HCT116 (cell line): ENCODE data around the gene INTS2. TPM values are rescaled to one million over a fixed set of nuclear protein-coding genes. Genes with fewer than 3 reads are reported as not detected.

Experiments
- ATAC-seq: fragments of 200-7000 bp; cut with Tn5 transposase; 2 replicates; pipeline ENCODE4 v1.9.1; 2020; ENCODE audit warnings: mild to moderate bottlenecking, moderate library complexity
- BruUV-seq: library from RNA; stranded (reverse); fragments of 400-500 nt; replicated peaks from 2 replicates; lab custom pipeline; 2021; lab: Mats Ljungman, UMichigan
- CTCF ChIA-PET: fragments of 300-600 bp; sonication (Branson Sonifier 250); formaldehyde crosslinking; loops from one replicate; lab custom pipeline; 2021; ENCODE audit warnings: antibody characterized with exemption; lab: Charles Lee
- POLR2A ChIA-PET: fragments of 300-600, 350-600 bp; sonication (Branson Sonifier 250); formaldehyde crosslinking; loops from one replicate; lab custom pipeline; 2021; ENCODE audit warnings: antibody characterized with exemption; lab: Charles Lee
- RAD21 ChIA-PET, 2 experiments: fragments of 300-600 bp; sonication (Branson Sonifier 250); formaldehyde crosslinking; loops; one replicate each; lab custom pipeline; 2023; ENCODE audit warnings: low total read pairs in 2 of 2; ENCODE audit not compliant: uncharacterized antibody in 2 of 2, unreplicated experiment in 2 of 2, low non-redundant PET in 1 of 2; lab: Charles Lee
- DNase-seq: peaks from one replicate; pipeline ENCODE4 v3.0.0-alpha.2; 2010; ENCODE audit warnings: low read depth, low spot score
- H2AFZ ChIP-seq: fragments of 200-600 bp; shearing (Covaris generic), sonication (generic); 2 replicates; pipeline ENCODE4 v1.6.1; 2017; ENCODE audit warnings: low read depth, mixed run types, mixed read lengths, antibody characterized with exemption, low read length; ENCODE audit not compliant: poor library complexity, severe bottlenecking
- H3K27ac ChIP-seq: 2 replicates; pipeline ENCODE4 v1.5.1; 2012; ENCODE audit warnings: low read depth, low read length
- H3K27me3 ChIP-seq: fragments of 200-600 bp; sonication (generic); 2 replicates; pipeline ENCODE4 v1.6.1; 2016; ENCODE audit warnings: mixed run types, low read length, mixed read lengths; ENCODE audit not compliant: insufficient read depth
- H3K36me3 ChIP-seq, 2 experiments: fragments of 200-500 bp in 1 of 2; fragments of 200-600 bp in 1 of 2; sonication (Bioruptor generic) in 1 of 2; sonication (generic) in 1 of 2; 2 replicates each; pipeline versions ENCODE4 v1.5.1 to v1.6.1; 2014 to 2016; ENCODE audit warnings: low read length in 2 of 2, inconsistent platforms in 1 of 2, mixed read lengths in 1 of 2, mixed run types in 1 of 2; ENCODE audit not compliant: insufficient read depth in 2 of 2, control insufficient read depth in 1 of 2
- H3K4me1 ChIP-seq, 2 experiments: fragments of 200-600 bp in 1 of 2; sonication (generic) in 1 of 2; 2 replicates each; pipeline versions ENCODE4 v1.5.1 to v1.6.1; 2012 to 2017; ENCODE audit warnings: low read length in 2 of 2, inconsistent platforms in 1 of 2, mild to moderate bottlenecking in 1 of 2, mixed read lengths in 1 of 2, mixed run types in 1 of 2, moderate library complexity in 1 of 2; ENCODE audit not compliant: insufficient read depth in 2 of 2, control insufficient read depth in 1 of 2
- H3K4me2 ChIP-seq: fragments of 200-600 bp; sonication (generic); 2 replicates; pipeline ENCODE4 v1.6.1; 2017; ENCODE audit warnings: mixed run types, low read length, mixed read lengths
- H3K4me3 ChIP-seq, 2 experiments: fragments of 200-600 bp in 1 of 2; sonication (generic) in 1 of 2; replicated peaks in 1 of 2; 2 replicates each; pipeline ENCODE4 v1.5.1; 2011 to 2016; ENCODE audit warnings: low read length in 2 of 2, control low read depth in 1 of 2, low read depth in 1 of 2, mild to moderate bottlenecking in 1 of 2, mixed read lengths in 1 of 2, mixed run types in 1 of 2
- H3K79me2 ChIP-seq: fragments of 200-600 bp; sonication (generic); 2 replicates; pipeline ENCODE4 v1.6.1; 2017; ENCODE audit warnings: mild to moderate bottlenecking, mixed run types, low read length, moderate library complexity, mixed read lengths; ENCODE audit not compliant: insufficient read depth
- H3K9ac ChIP-seq: fragments of 200-600 bp; sonication (generic); 2 replicates; pipeline ENCODE4 v1.6.1; 2016; ENCODE audit warnings: low read length, mixed read lengths
- H3K9me2 ChIP-seq: fragments of 200-600 bp; sonication (generic), shearing (Covaris generic); 2 replicates; pipeline ENCODE4 v1.6.1; 2017; ENCODE audit warnings: mixed run types, mild to moderate bottlenecking, moderate library complexity; ENCODE audit not compliant: insufficient read depth
- H3K9me3 ChIP-seq, 2 experiments: fragments of 200-500 bp in 1 of 2; fragments of 200-600 bp in 1 of 2; sonication (Bioruptor generic) in 1 of 2; sonication (generic) in 1 of 2; 2 replicates each; pipeline ENCODE4 v1.6.1; 2014 to 2017; ENCODE audit warnings: low read length in 2 of 2, mixed read lengths in 2 of 2, inconsistent platforms in 1 of 2, low read depth in 1 of 2, mild to moderate bottlenecking in 1 of 2, mixed run types in 1 of 2, moderate library complexity in 1 of 2; ENCODE audit not compliant: control insufficient read depth in 1 of 2, insufficient read depth in 1 of 2
- H4K20me1 ChIP-seq: fragments of 200-600 bp; sonication (generic), shearing (Covaris generic); 2 replicates; pipeline ENCODE4 v1.6.1; 2017; ENCODE audit warnings: mixed run types, mild to moderate bottlenecking, moderate library complexity; ENCODE audit not compliant: insufficient read depth
- ATF3 ChIP-seq: IDR thresholded peaks from 2 replicates; pipeline ENCODE4 v1.6.1; 2012
- CBX3 ChIP-seq: IDR thresholded peaks from 2 replicates; pipeline ENCODE4 v1.6.1; 2012; ENCODE audit warnings: low read depth
- CEBPB ChIP-seq: IDR thresholded peaks from 2 replicates; pipeline ENCODE4 v1.6.1; 2012; ENCODE audit warnings: low read depth
- CTCF ChIP-seq, 3 experiments: fragments of 200-600 bp in 1 of 3; sonication (generic) in 1 of 3; IDR thresholded peaks in 2 of 3; conservative IDR thresholded peaks in 1 of 3; 2 replicates each; pipeline ENCODE4 v1.5.1; 2012 to 2017; ENCODE audit warnings: low read depth in 2 of 3, low read length in 2 of 3, antibody characterized with exemption in 1 of 3, borderline replicate concordance in 1 of 3, control low read depth in 1 of 3, mild to moderate bottlenecking in 1 of 3, mixed read lengths in 1 of 3, mixed run types in 1 of 3, moderate library complexity in 1 of 3; ENCODE audit not compliant: insufficient read depth in 1 of 3
- EGR1 ChIP-seq: IDR thresholded peaks from 2 replicates; pipeline ENCODE4 v1.6.1; 2012; ENCODE audit warnings: low read depth
- ELF1 ChIP-seq: IDR thresholded peaks from 2 replicates; pipeline ENCODE4 v1.6.1; 2012; ENCODE audit warnings: low read depth, borderline replicate concordance
- EZH2phosphoT487 ChIP-seq: fragments of 200-600 bp; IDR thresholded peaks from 2 replicates; pipeline ENCODE4 v1.6.1; 2018; ENCODE audit warnings: antibody characterized with exemption, borderline replicate concordance
- FOSL1 ChIP-seq: IDR thresholded peaks from 2 replicates; pipeline ENCODE4 v1.6.1; 2012; ENCODE audit warnings: low read depth
- JUND ChIP-seq: IDR thresholded peaks from 2 replicates; pipeline ENCODE4 v1.6.1; 2012
- POLR2A ChIP-seq: IDR thresholded peaks from 2 replicates; pipeline ENCODE4 v1.7.0; 2011; ENCODE audit warnings: borderline replicate concordance; ENCODE audit not compliant: insufficient read depth, insufficient read length; ENCODE audit errors: extremely low read depth
- POLR2AphosphoS5 ChIP-seq: IDR thresholded peaks from 2 replicates; pipeline ENCODE4 v1.6.1; 2011; ENCODE audit warnings: mild to moderate bottlenecking, low read depth, low read length, moderate library complexity
- SIN3A ChIP-seq: IDR thresholded peaks from 2 replicates; pipeline ENCODE4 v1.6.1; 2012; ENCODE audit warnings: low read depth
- SP1 ChIP-seq: IDR thresholded peaks from 2 replicates; pipeline ENCODE4 v1.6.1; 2012; ENCODE audit warnings: low read depth
- TCF7L2 ChIP-seq: IDR thresholded peaks from 2 replicates; pipeline ENCODE4 v1.7.0; 2011; ENCODE audit warnings: borderline replicate concordance, inconsistent platforms; ENCODE audit not compliant: insufficient read depth, insufficient read length; ENCODE audit errors: extremely low read depth
- YY1 ChIP-seq: IDR thresholded peaks from 2 replicates; pipeline ENCODE4 v1.6.1; 2011; ENCODE audit warnings: low read length, low read depth, moderate library complexity, mild to moderate bottlenecking; ENCODE audit not compliant: insufficient replicate concordance; ENCODE audit errors: extremely low read depth
- ZFX ChIP-seq: fragments of 450-650 bp; IDR thresholded peaks from 2 replicates; pipeline ENCODE4 v1.6.1; 2017
- ZNF274 ChIP-seq: fragments of 200-500 bp; sonication (Bioruptor generic); IDR thresholded peaks from 2 replicates; pipeline ENCODE4 v1.6.1; 2014; ENCODE audit warnings: mild to moderate bottlenecking, low read depth, low read length, inconsistent platforms
- intact Hi-C: fragments of 100-400 bp; cut with micrococcal nuclease; formaldehyde crosslinking; loops from 2 replicates; pipeline ENCODE4 v1.10.0; 2022
- total RNA-seq: library from RNA; stranded (reverse); gene quantifications from one replicate; pipeline ENCODE4 v1.2.1, GENCODE V29; 2021; ENCODE audit not compliant: unreplicated experiment
- TF ChIP-seq, protein P1 (sequence below): IDR thresholded peaks from 2 replicates; pipeline ENCODE4 v1.6.1; 2011; ENCODE audit warnings: mild to moderate bottlenecking, low read length, moderate library complexity; ENCODE audit not compliant: insufficient replicate concordance; ENCODE audit errors: extremely low read depth
- TF ChIP-seq, protein P2 (sequence below): IDR thresholded peaks from 2 replicates; pipeline ENCODE4 v1.6.1; 2012

INTS2 gene
- total RNA-seq, 1 experiment from 2014 or later = 40.5 TPM

GRCh38 chr17:61877837-61878236 is 49.9 kb downstream of the INTS2 start:
- Histone ChIP-seq H3K4me2 (no peak overlapping the region), H3K9ac (no peak overlapping the region), H3K36me3 (peaks cover 21 to 37% of the 10 kb centered on the region in 2 experiments; a peak in 3 of 4 replicates), H3K79me2 (no peaks in the 10 kb centered on the region), H4K20me1 (no peaks in the 10 kb centered on the region), H3K4me1 (no peaks in the 10 kb centered on the region), H3K9me2 (no peaks in the 10 kb centered on the region), H3K27me3 (no peaks in the 10 kb centered on the region), H3K9me3 (no peaks in the 10 kb centered on the region), H3K4me3 (no peak overlapping the region), H3K27ac (no peak overlapping the region), H2AFZ (no peak overlapping the region)
- RAD21 ChIA-PET = no interaction called here
- ATAC-seq = no peak
- POLR2A ChIA-PET = no interaction called here
- CTCF ChIA-PET = no interaction called here
- no TSS peak for BruUV-seq
- intact Hi-C loops = no loop called here
- TF ChIP-seq EZH2phosphoT487 = no peak
- no peak for TF ChIP-seq SIN3A
- no peak for TF ChIP-seq CEBPB
- TF ChIP-seq POLR2A = no peak
- TF ChIP-seq ZFX = no peak
- TF ChIP-seq FOSL1 = no peak
- no peak for TF ChIP-seq CBX3
- TF ChIP-seq ATF3 = no peak
- TF ChIP-seq TCF7L2 = no peak
- TF ChIP-seq ELF1 = no peak
- no peak for TF ChIP-seq CTCF (IDR thresholded peaks at IDR 0.05 in 2 of 3, conservative IDR thresholded peaks at IDR 0.05 in 1 of 3; ENCODE audit: borderline replicate concordance in 1 of 3, insufficient read depth in 1 of 3, low read depth in 2 of 3, low read length in 2 of 3)
- TF ChIP-seq POLR2AphosphoS5 = no peak
- no peak for TF ChIP-seq JUND
- TF ChIP-seq, protein P1, sequence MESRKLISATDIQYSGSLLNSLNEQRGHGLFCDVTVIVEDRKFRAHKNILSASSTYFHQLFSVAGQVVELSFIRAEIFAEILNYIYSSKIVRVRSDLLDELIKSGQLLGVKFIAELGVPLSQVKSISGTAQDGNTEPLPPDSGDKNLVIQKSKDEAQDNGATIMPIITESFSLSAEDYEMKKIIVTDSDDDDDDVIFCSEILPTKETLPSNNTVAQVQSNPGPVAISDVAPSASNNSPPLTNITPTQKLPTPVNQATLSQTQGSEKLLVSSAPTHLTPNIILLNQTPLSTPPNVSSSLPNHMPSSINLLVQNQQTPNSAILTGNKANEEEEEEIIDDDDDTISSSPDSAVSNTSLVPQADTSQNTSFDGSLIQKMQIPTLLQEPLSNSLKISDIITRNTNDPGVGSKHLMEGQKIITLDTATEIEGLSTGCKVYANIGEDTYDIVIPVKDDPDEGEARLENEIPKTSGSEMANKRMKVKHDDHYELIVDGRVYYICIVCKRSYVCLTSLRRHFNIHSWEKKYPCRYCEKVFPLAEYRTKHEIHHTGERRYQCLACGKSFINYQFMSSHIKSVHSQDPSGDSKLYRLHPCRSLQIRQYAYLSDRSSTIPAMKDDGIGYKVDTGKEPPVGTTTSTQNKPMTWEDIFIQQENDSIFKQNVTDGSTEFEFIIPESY = no peak
- TF ChIP-seq YY1 = no peak
- no peak for TF ChIP-seq SP1
- TF ChIP-seq EGR1 = no peak
- TF ChIP-seq ZNF274 = no peak
- TF ChIP-seq, protein P2, sequence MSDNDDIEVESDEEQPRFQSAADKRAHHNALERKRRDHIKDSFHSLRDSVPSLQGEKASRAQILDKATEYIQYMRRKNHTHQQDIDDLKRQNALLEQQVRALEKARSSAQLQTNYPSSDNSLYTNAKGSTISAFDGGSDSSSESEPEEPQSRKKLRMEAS = no peak
- DNase-seq = no peak
